GM18951 (cell line): Measurements from ENCODE around the gene SLC35B3.
"Not testable (repeated sequence)": the region's sequence is repeated elsewhere in the genome, so short reads cannot be mapped to it uniquely, and the experiment has no call there.

Experiments used
- POLR2A ChIP-seq: IDR thresholded peaks from 4 replicates; pipeline ENCODE4 v1.6.1; 2011; ENCODE audit warnings: mild to moderate bottlenecking; ENCODE audit not compliant: insufficient read length, insufficient read depth; ENCODE audit errors: extremely low read depth
- in situ Hi-C: fragments of 300-500 bp; cut with MboI; formaldehyde crosslinking; loops from one replicate; pipeline ENCODE4 v1.12.0; 2022; ENCODE audit warnings: low sequenced_read_pairs, mixed read lengths, inconsistent platforms; ENCODE audit not compliant: unreplicated experiment

Gene SLC35B3

DNA sequence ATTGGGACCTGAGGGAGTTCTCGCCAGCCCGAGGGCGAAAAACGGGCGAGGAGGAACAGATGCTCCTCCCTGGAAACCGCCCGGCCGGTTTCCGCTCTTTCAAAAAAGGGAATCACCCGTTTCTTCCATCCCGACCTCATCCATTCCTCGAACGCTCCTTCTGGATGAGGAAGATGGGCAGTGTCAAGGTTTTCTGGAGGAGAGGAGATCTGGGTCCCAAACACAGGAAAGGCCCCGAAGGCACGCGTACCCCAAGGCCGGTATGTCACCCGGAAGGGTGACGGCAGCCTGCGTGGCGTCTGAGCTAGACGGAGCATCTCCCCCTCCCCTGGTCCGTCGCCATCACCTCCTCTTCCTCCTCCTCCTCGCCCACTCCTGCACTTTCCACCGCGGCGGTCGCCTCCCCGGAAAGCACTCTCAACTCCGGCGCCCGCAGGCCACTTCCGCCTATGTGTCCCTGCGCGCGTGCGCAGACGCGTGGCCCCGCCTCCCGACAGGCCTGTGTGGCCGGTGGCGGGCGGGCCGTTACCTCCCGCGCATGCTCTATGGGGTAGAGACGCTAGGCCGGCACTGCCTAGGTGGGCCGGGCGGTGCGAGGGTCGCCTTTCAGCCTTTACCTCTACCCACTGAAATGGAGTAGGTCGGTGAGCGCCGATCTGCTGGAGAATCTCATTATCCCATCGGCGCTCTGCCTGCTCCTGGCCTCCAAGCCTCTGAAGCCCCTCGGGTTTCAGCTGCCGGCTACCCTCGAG, at the start of gene SLC35B3:
Gene SLC35B3, minus strand, starts transcription at position 453 of the 752 bp plus-strand sequence.
- in situ Hi-C loops: no loop called here
- peak; percentile 90 for TF ChIP-seq POLR2A

DNA sequence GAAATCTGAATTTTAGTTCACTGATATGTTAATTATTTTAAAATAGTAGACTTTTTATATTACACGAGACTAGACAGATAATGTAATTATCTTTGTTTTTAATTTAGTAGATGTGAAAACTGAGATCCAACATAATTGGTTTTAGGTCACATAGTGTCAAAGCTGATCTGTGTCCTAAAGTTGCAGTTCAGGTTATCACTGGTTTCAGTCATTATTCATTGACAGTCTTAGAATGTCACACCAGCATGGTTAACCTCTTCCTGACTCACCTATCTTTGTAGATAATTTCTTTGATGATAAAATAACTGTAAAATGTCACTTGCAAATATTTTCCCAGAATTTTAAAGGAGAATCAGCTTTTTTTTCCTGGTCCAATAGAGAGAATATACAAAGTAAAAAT, 48.3 kb upstream of the SLC35B3 start:
- no peak for TF ChIP-seq POLR2A
- in situ Hi-C loops: no loop called here

DNA sequence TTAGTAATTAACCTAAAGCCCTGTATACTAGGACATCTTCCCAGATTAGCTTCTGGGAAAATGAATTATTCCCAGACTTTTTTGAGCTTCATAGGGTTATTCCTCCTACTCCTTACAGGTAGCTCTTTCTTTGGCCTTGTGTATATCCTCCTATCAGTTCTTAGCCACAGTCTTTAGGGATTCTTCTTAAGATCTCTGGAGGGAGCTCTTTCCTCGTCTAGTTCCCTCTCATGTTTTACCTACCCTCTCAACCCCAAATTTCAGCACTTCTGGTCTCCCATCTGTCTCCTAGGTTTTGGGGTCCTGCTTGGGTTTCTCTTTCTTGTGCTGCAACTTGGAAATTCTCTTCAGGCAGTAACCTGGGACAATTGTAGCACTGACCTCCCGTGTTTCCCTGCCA, 46.4 kb upstream of the SLC35B3 start:
- in situ Hi-C loops: no loop called here
- TF ChIP-seq POLR2A: no peak

DNA sequence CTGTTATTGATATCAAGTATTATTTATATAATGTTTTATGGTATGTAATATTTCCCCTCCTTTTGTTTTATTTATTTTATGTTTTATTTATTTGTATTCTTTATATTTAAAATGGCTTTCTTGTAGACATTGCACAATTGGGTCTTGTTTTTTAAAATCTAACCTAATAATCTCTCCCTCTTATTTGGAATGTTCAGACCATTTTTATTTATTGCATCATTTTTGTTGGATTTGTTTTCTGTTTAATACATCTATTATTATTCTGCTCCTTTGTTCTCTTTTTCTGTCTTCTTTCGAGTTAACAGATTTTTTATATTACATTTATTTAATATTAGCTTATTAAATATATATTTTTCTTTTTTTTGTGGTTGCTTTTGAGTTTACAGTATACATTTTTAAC, 43.1 kb upstream of the SLC35B3 start:
- no peak for TF ChIP-seq POLR2A
- in situ Hi-C loops: no loop called here

DNA sequence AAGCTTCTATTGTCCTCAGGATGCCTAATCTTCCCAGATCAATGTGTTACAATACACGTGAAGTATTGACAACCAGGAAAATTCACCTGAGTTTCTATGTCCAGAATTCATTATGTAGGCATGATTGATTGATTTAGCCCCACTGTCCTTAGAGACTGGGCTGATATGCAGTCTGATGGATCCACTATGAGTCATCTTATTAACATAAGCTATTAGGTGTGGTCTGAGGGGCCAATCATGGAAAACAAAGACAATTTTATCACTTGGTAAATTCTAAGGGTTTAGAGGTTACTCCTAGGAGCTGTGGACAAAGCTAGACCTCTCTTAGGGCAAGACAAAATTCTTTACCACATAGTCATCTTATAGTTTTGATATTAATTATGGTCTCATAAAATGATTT, 41.3 kb upstream of the SLC35B3 start:
- in situ Hi-C loops: no loop called here
- TF ChIP-seq POLR2A: no peak

DNA sequence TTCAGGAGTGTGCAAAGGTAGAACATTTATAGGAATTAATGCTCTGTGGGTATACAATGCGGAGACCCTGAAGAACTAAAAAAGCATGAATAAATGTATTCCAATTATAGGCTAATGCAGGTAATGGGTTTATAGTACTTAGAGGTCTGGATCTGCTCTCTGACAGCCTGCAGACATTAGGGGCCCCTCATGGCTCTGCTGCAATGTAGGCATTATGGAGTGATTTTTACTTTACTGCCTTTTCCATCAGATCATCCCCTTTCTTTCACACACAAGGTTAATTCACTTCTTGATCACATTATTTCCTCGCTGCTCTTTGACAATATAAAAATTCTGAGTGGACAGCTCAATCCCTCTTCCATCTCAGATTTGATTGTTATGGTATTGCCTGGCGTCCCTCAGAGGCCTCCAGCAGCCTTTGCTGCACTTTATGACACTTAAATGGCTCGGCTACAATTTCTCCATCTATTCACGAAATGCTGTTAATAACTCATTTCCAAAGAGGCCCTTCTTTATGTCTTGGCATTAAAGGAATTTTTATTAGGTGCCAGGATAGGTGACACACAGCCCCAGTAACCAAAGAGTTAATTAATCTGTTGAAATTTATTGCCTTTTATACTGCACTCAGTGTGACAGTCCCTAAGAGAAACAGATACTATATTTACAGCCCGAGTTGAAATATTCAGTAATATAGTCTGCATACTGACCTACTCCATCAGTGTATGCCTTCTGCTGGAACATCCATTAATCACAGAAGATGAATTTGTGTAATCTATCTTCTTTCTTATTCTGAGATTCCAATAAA, 33.4 kb upstream of the SLC35B3 start:
- TF ChIP-seq POLR2A: no peak
- in situ Hi-C loops: no loop called here

DNA sequence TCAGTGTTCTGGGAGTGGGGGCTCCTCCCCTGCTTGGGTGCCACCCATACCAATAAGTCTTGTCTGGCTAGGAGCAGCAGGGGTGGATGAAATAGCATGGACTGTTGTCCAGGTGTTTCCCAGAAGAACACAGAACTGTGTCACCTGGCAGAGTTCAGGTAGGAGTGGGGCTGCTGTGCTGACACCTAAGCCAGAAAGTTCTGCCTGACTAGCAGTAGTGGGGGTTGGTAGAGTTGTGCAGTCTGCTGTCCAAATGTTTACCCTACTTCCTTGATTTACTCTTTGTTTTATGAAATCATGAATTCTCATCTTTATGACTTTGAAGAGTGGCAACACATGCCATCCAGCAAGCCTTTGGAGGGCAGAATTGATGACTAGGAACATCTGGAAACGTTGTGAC, 27.3 kb upstream of the SLC35B3 start:
- in situ Hi-C loops: no loop called here
- no peak for TF ChIP-seq POLR2A

DNA sequence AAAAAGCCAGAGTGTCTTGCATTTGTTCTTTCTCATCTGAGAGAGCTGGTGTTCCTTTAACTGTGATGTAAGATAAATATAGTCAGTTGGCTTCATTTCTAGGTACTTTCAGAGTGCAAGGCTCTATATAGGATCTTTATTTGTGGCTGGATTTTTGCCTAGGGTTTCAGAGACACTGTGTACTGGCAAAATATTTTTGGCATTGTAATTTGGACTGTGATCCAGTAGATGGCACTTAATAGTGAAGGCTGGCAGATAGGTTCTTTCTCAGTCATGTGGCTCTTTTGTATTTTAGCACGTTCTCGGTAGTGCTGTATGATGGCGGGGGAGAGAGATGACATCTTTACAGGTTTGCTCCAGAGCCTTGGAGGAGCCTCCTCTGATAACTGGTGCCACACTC, 26.8 kb upstream of the SLC35B3 start:
- no peak for TF ChIP-seq POLR2A
- in situ Hi-C loops: no loop called here

DNA sequence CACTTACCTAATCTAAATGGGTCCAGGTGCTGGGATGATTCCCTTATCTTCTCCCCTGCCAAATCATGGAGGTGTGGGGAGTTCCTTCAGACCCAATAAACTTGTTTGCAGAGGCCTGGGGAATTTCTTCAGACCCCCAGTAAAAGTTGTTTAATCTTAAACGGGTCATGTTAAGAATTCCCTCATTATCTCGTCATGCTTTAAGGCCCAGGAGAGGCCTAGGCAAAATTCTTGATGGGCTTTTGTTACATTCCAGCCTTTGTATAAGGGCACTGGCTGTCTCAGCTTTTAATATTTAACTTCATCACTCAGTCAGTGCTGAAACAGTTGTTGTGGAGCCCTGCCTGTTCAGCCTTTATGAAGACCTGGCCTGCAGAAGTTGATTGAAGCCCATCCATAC, 11.0 kb upstream of the SLC35B3 start:
- no peak for TF ChIP-seq POLR2A
- in situ Hi-C loops: no loop called here

DNA sequence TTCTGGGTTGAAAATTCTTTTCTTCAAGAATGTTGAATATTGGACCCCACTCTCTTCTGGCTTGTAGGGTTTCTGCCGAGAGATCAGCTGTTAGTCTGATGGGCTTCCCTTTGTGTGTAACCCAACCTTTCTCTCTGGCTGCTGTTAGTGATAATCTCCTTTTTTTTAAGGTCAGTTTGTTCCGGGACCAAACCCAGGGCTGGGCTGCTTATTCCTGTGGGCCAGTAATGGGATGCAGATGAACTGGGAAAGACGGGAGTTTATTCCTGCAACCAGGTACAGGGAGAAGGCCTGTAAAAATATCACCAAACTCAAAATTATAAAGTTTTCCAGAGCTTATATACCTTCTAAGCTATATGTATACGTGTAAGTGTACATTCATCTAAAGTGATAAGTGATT, 10.6 kb upstream of the SLC35B3 start:
- in situ Hi-C loops: not testable (repeated sequence)

DNA sequence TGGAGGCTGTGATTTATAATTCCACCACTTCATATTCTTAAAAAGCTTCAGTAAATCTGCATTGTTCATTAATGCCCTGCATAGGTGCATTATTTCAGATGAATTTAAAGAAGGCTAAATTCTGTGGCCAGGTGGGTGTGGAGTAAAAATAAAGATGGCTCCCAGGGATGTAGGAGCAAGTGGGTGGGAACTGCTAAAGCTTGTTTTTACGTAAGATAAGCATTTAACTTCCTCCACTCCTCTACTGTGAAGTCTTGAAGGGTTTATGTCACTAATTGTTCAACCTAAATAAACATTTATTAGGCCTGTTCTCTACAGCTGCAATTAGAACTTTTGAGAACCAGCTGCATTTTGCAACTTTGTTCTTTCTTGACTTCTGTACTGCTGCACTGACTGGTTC, 6.8 kb upstream of the SLC35B3 start:
- TF ChIP-seq POLR2A: no peak
- in situ Hi-C loops: no loop called here

DNA sequence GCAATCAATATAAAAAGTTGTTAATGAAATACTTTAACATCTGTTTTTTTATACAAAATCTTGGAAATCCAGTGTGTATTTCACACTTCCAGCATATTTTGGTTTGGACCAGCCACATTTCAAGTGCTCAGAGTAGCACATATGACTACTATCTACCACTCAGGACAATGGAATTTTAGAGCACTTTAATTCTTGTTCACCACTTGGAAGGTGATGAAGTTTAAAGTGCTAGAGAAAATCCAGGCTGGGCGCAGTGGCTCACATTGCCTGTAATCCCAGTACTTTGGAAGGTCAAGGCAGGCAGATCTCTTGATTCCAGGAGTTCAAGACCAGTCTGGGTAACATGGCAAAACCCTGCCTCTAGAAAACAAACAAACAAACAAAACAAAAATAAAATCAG, 6.1 kb upstream of the SLC35B3 start:
- in situ Hi-C loops: no loop called here
- no peak for TF ChIP-seq POLR2A

DNA sequence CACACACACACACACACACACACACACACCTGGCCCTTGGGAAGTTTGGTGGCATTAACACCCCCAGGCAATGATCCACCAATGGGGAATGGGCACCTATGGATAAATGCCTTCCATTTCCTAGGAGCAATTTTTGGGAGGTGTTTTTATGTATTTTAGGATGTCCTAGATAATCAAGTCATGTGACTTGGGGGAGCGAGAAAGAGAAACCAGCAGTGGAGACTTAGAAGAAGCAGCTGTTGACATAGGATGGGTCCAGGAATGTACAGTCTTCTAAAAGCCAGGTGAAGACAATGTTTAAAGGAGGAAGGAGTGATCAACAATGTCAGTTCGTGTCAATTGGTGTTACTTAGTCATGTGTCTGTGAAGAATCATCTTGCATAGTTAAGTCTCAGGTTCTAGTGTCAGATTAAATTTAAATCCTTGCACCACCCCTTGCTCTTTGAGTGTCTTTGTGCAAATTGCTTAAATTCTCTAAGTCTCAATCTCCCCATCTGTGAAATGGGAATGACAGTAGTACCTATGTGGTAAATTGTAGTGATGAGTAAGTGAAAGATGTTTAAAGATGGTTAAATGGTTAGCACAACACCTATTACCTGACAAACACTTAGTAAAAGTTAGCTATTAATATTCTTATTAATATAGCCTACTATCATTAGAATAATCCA, 4.4 kb upstream of the SLC35B3 start:
- TF ChIP-seq POLR2A: no peak
- in situ Hi-C loops: no loop called here

DNA sequence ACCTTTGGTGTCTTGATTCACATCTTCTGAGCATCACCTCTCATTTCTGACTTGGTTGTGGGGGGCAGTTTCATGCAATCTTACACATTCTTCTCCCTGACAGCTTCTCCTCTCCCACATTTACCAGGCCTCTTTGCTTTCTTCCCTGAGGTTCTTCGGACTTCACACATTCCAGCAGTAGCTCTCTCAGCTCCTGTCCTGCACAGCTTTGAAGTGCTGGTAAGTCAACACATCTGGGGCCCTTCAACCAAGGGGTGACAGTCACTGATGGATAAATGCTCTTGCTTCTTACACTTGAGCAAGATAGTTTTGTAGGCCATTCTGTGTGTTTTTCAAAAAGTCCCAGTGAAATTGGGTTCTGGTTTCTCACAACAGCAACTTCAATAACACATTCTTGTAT, 2.5 kb upstream of the SLC35B3 start:
- in situ Hi-C loops: no loop called here
- no peak for TF ChIP-seq POLR2A
